ENCODE measurements around the gene ABTB2. TPM values are rescaled to one million over a fixed set of nuclear protein-coding genes. Genes with fewer than 3 reads are reported as not detected.
A peak's percentile ranks its signal among the peaks of the same experiment; 100 is the strongest.
"Not testable (repeated sequence)": the region's sequence is repeated elsewhere in the genome, so short reads cannot be mapped to it uniquely, and the experiment has no call there.

ABTB2 gene
- total RNA-seq, 4 donors from 2014 or later, result 5.0 to 44.1 (median 33.0) TPM

GRCh38 chr11:34223907-34224306, 133.9 kb downstream of the ABTB2 start:
- Histone ChIP-seq H3K27ac (peak overlapping the region in 1 of 4 donors; percentile 6), H3K9me3 (no peaks in the 10 kb centered on the region), H3K27me3 (no peaks in the 10 kb centered on the region), H3K36me3 (no peaks in the 10 kb centered on the region), H3K4me1 (peaks cover 0 to 22% (median 0%) of the 10 kb centered on the region in 4 donors), H3K4me3 (no peak overlapping the region)
- TF ChIP-seq POLR2A (IDR thresholded peaks at IDR 0.05), result no peak
- TF ChIP-seq, protein P1, sequence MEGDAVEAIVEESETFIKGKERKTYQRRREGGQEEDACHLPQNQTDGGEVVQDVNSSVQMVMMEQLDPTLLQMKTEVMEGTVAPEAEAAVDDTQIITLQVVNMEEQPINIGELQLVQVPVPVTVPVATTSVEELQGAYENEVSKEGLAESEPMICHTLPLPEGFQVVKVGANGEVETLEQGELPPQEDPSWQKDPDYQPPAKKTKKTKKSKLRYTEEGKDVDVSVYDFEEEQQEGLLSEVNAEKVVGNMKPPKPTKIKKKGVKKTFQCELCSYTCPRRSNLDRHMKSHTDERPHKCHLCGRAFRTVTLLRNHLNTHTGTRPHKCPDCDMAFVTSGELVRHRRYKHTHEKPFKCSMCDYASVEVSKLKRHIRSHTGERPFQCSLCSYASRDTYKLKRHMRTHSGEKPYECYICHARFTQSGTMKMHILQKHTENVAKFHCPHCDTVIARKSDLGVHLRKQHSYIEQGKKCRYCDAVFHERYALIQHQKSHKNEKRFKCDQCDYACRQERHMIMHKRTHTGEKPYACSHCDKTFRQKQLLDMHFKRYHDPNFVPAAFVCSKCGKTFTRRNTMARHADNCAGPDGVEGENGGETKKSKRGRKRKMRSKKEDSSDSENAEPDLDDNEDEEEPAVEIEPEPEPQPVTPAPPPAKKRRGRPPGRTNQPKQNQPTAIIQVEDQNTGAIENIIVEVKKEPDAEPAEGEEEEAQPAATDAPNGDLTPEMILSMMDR (IDR thresholded peaks at IDR 0.05), result no peak
- no peak for DNase-seq

GRCh38 chr11:34223021-34223813, 134.6 kb downstream of the ABTB2 start:
- DNase-seq, result peak in 1 of 3 donors; percentile 67
- Histone ChIP-seq H3K27ac (peak overlapping the region in 2 of 4 donors; percentile 6 to 31), H3K4me3 (no peak overlapping the region), H3K27me3 (no peaks in the 10 kb centered on the region), H3K4me1 (peaks cover 0 to 22% (median 0%) of the 10 kb centered on the region in 4 donors), H3K9me3 (no peaks in the 10 kb centered on the region), H3K36me3 (no peaks in the 10 kb centered on the region)
- TF ChIP-seq, protein P1 (IDR thresholded peaks at IDR 0.05), result no peak
- no peak for TF ChIP-seq POLR2A (IDR thresholded peaks at IDR 0.05)

GRCh38 chr11:34222030-34222429, 135.8 kb downstream of the ABTB2 start:
- H3K9me3 ChIP-seq, result no peaks in the 10 kb centered on the region
- no peaks in the 10 kb centered on the region for H3K36me3 ChIP-seq
- no peak for DNase-seq
- TF ChIP-seq POLR2A (IDR thresholded peaks at IDR 0.05), result no peak
- TF ChIP-seq, protein P1 (IDR thresholded peaks at IDR 0.05), result no peak
- peaks cover 0 to 22% (median 0%) of the 10 kb centered on the region in 4 donors for H3K4me1 ChIP-seq
- no peaks in the 10 kb centered on the region for H3K27me3 ChIP-seq
- H3K4me3 ChIP-seq, result no peak overlapping the region
- H3K27ac ChIP-seq, result no peak overlapping the region

GRCh38 chr11:34219941-34220370, 137.9 kb downstream of the ABTB2 start:
- H3K9me3 ChIP-seq, result no peaks in the 10 kb centered on the region
- no peaks in the 10 kb centered on the region for H3K36me3 ChIP-seq
- no peaks in the 10 kb centered on the region for H3K27me3 ChIP-seq
- no peak overlapping the region for H3K4me3 ChIP-seq
- DNase-seq, result no peak
- H3K4me1 ChIP-seq, result peaks cover 0 to 13% (median 0%) of the 10 kb centered on the region in 4 donors
- no peak overlapping the region for H3K27ac ChIP-seq
- TF ChIP-seq, protein P1 (IDR thresholded peaks at IDR 0.05), result no peak
- no peak for TF ChIP-seq POLR2A (IDR thresholded peaks at IDR 0.05)

DNA sequence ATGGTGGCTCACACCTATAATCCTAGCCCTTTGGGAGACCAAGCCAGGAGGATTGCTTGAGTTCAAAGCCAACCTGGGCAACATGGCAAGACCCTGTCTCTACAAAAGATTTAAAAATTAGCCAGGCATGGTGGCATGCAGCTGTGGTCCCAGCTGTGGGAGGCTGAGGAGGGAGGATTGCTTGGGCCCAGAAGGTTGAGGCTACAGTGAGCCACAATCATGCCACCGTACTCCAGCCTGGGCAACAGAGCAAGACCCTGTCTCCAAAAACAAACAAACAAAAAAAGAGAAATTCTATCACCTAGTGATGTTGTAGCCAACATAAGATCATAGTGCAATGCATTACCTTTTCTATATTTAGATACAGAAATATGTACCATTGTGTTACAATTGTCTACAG, 138.5 kb downstream of the ABTB2 start:
- DNase-seq, result no peak
- no peak overlapping the region for H3K27ac ChIP-seq
- no peaks in the 10 kb centered on the region for H3K9me3 ChIP-seq
- no peak overlapping the region for H3K4me3 ChIP-seq
- no peak for TF ChIP-seq POLR2A (IDR thresholded peaks at IDR 0.05)
- TF ChIP-seq, protein P1 (IDR thresholded peaks at IDR 0.05), result no peak
- H3K4me1 ChIP-seq, result peaks cover 0 to 10% (median 0%) of the 10 kb centered on the region in 4 donors
- no peaks in the 10 kb centered on the region for H3K36me3 ChIP-seq
- H3K27me3 ChIP-seq, result no peaks in the 10 kb centered on the region

DNA sequence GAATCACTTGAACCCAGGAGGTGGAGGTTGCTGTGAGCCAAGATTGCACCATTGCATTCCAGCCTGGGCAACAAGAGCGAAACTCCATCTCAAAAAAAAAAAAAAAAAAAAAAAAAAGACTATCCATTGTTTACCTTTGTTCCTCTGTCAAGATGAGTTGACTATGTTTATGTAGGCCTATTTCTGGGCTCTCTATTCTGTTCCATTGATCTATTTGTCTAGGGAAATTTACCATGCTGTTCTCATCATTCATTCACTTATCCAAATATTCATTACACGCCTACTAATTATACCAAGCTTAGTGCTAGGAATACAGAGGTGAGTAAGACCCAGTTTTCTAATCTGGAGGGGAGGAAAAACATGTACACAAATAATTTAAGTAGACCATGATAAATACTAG, 139.1 kb downstream of the ABTB2 start:
- DNase-seq, H3K4me1 ChIP-seq, H3K36me3 ChIP-seq, H3K4me3 ChIP-seq, H3K27ac ChIP-seq, H3K9me3 ChIP-seq, H3K27me3 ChIP-seq: not testable (repeated sequence)

Data from Peyer's patch (tissue), 4 donors.